Tibial artery (tissue), 4 donors: ENCODE measurements around the gene PDLIM7.

Source experiments
- DNase-seq, 2 donors: peaks; one replicate each; pipeline ENCODE4 v3.0.0-alpha.2; 2019
- H3K27ac ChIP-seq, 2 donors: fragments of 200-600 bp; sonication (generic) in 1 of 2; 1 replicate in 1 of 2; 2 replicates in 1 of 2; pipeline ENCODE4 v1.5.1; 2018 to 2019; ENCODE audit warnings: mild to moderate bottlenecking in 1 of 2
- H3K27me3 ChIP-seq, 2 donors: fragments of 200-600 bp; sonication (generic) in 1 of 2; one replicate each; pipeline versions ENCODE4 v1.5.1 to v1.6.0; 2016 to 2019
- H3K36me3 ChIP-seq, 3 donors: fragments of 200-600 bp; sonication (generic) in 2 of 3; one replicate each; pipeline ENCODE4 v1.5.1; 2016 to 2019; ENCODE audit warnings: mild to moderate bottlenecking in 2 of 3
- H3K4me1 ChIP-seq, 4 donors: fragments of 200-600 bp; sonication (generic) in 2 of 4; 1 replicate in 3 of 4; 2 replicates in 1 of 4; pipeline ENCODE4 v1.5.1; 2016 to 2019
- H3K4me3 ChIP-seq, 2 donors: fragments of 200-600 bp; sonication (generic) in 1 of 2; 1 replicate in 1 of 2; 2 replicates in 1 of 2; pipeline ENCODE4 v1.5.1; 2018 to 2019; ENCODE audit warnings: mild to moderate bottlenecking in 2 of 2
- H3K9me3 ChIP-seq, 3 donors: fragments of 200-600 bp; sonication (generic) in 1 of 3; one replicate each; pipeline ENCODE4 v1.5.1; 2016 to 2019
- intact Hi-C: fragments of 100-400 bp; cut with DNase I; formaldehyde crosslinking; loops from one replicate; pipeline ENCODE4 v1.15.0; 2023; ENCODE audit warnings: low total_unique reads
- TF ChIP-seq, protein P1 (sequence below), 2 experiments: fragments of 200-600 bp in 1 of 2; fragments of 450-650 bp in 1 of 2; IDR thresholded peaks; one replicate each; pipeline ENCODE4 v1.5.1; 2017 to 2019; ENCODE audit warnings: antibody characterized with exemption in 2 of 2, mild to moderate bottlenecking in 1 of 2, moderate library complexity in 1 of 2

Gene PDLIM7

GRCh38 chr5:177507596-177508220, 10.3 kb upstream of the PDLIM7 start:
- intact Hi-C loops = no loop called here
- Histone ChIP-seq H3K36me3 (peaks cover 19 to 37% (median 26%) of the 10 kb centered on the region in 3 donors), H3K4me1 (no peaks in the 10 kb centered on the region), H3K27me3 (no peaks in the 10 kb centered on the region), H3K9me3 (no peaks in the 10 kb centered on the region), H3K27ac (no peak overlapping the region), H3K4me3 (no peak overlapping the region)
- TF ChIP-seq, protein P1, sequence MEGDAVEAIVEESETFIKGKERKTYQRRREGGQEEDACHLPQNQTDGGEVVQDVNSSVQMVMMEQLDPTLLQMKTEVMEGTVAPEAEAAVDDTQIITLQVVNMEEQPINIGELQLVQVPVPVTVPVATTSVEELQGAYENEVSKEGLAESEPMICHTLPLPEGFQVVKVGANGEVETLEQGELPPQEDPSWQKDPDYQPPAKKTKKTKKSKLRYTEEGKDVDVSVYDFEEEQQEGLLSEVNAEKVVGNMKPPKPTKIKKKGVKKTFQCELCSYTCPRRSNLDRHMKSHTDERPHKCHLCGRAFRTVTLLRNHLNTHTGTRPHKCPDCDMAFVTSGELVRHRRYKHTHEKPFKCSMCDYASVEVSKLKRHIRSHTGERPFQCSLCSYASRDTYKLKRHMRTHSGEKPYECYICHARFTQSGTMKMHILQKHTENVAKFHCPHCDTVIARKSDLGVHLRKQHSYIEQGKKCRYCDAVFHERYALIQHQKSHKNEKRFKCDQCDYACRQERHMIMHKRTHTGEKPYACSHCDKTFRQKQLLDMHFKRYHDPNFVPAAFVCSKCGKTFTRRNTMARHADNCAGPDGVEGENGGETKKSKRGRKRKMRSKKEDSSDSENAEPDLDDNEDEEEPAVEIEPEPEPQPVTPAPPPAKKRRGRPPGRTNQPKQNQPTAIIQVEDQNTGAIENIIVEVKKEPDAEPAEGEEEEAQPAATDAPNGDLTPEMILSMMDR (IDR thresholded peaks at IDR 0.05) = no peak
- no peak for DNase-seq

- Histone ChIP-seq H3K27ac (no peak overlapping the region), H3K9me3 (no peaks in the 10 kb centered on the region), H3K4me3 (no peak overlapping the region), H3K36me3 (peaks cover 16 to 32% (median 20%) of the 10 kb centered on the region in 3 donors), H3K27me3 (no peaks in the 10 kb centered on the region), H3K4me1 (no peaks in the 10 kb centered on the region)
- TF ChIP-seq, protein P1 (IDR thresholded peaks at IDR 0.05) = no peak
- no peak for DNase-seq
- intact Hi-C loops = no loop called here
Observed at GRCh38 chr5:177507165-177507564, 9.8 kb upstream of the PDLIM7 start.

DNA sequence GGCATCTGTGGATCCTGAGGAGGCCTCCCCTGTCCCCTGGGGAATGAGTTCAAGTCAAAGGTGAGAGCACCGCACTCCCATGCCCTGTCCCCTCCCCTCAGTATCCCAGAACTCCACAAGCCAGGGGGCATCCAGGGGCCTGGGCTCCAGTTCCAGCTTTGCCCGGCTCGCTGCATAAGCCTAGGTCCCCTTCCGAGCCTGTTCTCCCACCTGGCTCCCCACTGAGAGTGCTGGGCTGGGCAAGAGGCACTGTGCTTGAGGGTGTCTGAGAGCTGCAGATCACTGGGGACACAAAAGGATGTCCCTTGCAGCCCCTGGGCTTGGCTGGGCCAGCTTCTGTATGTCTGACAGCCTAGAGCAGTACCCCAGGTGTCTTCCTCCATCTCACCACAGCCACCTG, 7.7 kb upstream of the PDLIM7 start:
- intact Hi-C loops = no loop called here
- no peak for DNase-seq
- no peak overlapping the region for H3K4me3 ChIP-seq
- H3K27me3 ChIP-seq = no peaks in the 10 kb centered on the region
- no peaks in the 10 kb centered on the region for H3K9me3 ChIP-seq
- TF ChIP-seq, protein P1 (IDR thresholded peaks at IDR 0.05) = no peak
- no peak overlapping the region for H3K27ac ChIP-seq
- H3K4me1 ChIP-seq = peaks cover 0 to 6% (median 3%) of the 10 kb centered on the region in 4 donors
- H3K36me3 ChIP-seq = peaks cover 0 to 11% (median 0%) of the 10 kb centered on the region in 3 donors

DNA sequence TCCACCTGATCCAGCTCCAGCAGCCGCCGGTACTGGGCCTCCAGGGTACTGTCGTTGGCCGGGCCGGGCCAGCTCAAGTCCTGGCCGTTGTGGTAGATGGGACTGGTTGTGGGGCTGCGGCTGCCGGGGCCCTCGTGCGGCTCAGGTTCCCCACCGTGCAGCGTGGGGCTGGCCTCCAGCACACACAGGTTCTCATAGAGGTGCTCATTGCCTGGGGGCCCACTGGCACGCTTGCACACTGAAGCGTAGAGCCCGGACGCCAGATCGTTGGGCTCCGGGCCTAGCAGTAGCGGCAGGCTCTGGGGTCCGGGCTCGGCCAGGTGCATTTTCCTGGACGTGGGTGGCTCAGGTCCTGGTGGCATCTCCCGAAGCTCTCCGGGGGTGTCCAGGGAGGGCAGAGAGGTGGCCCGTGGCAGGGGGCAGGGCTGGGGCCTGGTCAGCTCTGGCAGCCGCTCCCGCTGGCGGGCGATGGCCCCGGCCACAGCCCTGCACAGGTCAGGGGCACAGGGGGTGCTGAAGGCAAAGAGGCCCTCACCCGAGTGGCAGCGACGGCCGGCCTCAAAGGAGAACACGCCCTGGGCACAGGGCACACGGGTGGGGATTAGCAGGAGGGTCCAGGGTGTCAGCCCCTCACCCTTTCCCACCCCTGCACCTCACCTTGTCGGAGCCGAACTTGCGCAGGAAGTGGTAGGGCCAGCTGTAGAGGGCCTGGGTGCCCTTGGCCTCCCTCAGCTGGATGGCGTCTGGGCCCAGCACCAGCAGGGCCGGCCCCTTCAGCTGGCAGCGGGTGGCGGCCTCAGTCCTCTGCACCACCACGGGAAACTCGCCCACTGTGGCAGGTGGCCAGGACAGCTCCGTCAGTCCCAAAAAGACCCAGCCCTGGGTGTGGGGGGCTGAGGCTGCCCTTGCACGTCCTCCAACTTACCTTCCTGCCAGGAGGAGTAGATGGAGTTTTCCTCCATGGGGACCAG, 7.0 kb upstream of the PDLIM7 start:
- no peaks in the 10 kb centered on the region for H3K27me3 ChIP-seq
- TF ChIP-seq, protein P1 (IDR thresholded peaks at IDR 0.05) = no peak

DNA sequence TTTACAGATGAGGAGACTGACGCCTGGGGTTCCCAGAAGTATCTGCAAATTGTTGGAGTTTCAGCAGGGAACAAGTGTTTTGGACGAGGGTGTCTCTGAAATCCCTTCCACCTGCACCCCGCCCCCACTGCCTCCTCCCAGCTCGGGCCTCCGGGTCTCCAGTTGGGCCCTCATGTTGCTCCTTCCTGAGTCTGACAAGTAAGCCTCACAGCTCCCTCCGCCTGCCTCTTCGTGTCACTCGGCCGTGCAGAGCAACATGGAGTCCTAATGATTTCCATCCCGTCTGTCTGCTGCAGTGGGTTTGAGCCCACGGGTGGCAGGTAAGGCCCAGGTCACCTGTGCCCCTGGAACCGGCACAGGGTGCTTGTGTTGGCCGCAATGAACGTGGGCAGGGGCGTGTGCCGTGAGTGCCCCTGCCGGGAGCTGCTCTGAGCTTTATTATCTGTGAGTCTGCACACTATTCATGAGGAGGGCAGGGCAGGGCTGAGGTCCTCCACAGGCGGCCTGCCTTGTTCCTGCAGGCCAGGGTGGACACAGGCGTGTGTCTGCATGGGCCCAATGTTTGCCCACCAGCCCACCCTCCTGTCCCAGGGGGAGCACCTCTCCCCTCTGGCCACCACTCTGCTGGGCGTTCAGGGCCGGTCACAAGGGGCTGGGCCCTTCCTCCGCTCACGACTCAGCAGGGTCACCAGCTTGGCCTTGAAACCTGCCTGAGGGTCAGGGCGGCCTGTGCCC, 6.1 kb upstream of the PDLIM7 start:
- Histone ChIP-seq H3K27ac (no peak overlapping the region), H3K4me3 (no peak overlapping the region), H3K27me3 (no peaks in the 10 kb centered on the region), H3K36me3 (peaks cover 0 to 2% (median 0%) of the 10 kb centered on the region in 3 donors), H3K4me1 (peaks cover 0 to 9% (median 4%) of the 10 kb centered on the region in 4 donors), H3K9me3 (no peaks in the 10 kb centered on the region)
- TF ChIP-seq, protein P1 (IDR thresholded peaks at IDR 0.05) = no peak
- intact Hi-C loops = loop anchor here (5.0 kb wide), 1 partner anchor 111 kb away; no protein-coding TSS in a partner anchor
- DNase-seq = no peak

More for the DNA sequence above, 7.0 kb upstream of the PDLIM7 start:
- Histone ChIP-seq H3K36me3 (peaks cover 0 to 7% (median 0%) of the 10 kb centered on the region in 3 donors), H3K27ac (no peak overlapping the region), H3K9me3 (no peaks in the 10 kb centered on the region), H3K4me1 (peaks cover 0 to 6% (median 3%) of the 10 kb centered on the region in 4 donors), H3K4me3 (no peak overlapping the region)
- peak in 1 of 2 donors; percentile 64 for DNase-seq
- intact Hi-C loops = loop anchor here (5.0 kb wide), 1 partner anchor 112 kb away; no protein-coding TSS in a partner anchor
